Right lobe of liver (tissue), 6 donors: ENCODE data around the gene TEPSIN. TPM values are rescaled to one million over a fixed set of nuclear protein-coding genes. Genes with fewer than 3 reads are reported as not detected.

Experiments used
- ATAC-seq, 4 donors: fragments of 200-7000 bp; cut with Tn5 transposase; one replicate each; pipeline ENCODE4 v1.9.1; 2020; ENCODE audit warnings: mild to moderate bottlenecking in 4 of 4, moderate library complexity in 4 of 4
- DNase-seq, 3 donors: peaks; one replicate each; pipeline ENCODE4 v3.0.0-alpha.2; 2020
- H3K27ac ChIP-seq, 3 donors: fragments of 200-600 bp; one replicate each; pipeline ENCODE4 v1.8.0; 2022
- H3K27me3 ChIP-seq, 2 donors: fragments of 200-600 bp; one replicate each; pipeline ENCODE4 v1.8.0; 2022
- H3K36me3 ChIP-seq, 4 donors: fragments of 200-600 bp; sonication (generic) in 1 of 4; one replicate each; pipeline versions ENCODE4 v1.5.1 to v1.8.0; 2017 to 2022; ENCODE audit warnings: control low read depth in 1 of 4
- H3K4me1 ChIP-seq, 4 donors: fragments of 200-600 bp; sonication (generic) in 1 of 4; one replicate each; pipeline versions ENCODE4 v1.5.1 to v1.8.0; 2017 to 2022; ENCODE audit warnings: control low read depth in 1 of 4
- H3K4me3 ChIP-seq, 3 donors: fragments of 200-600 bp; one replicate each; pipeline ENCODE4 v1.8.0; 2022
- H3K9me3 ChIP-seq, 4 donors: fragments of 200-600 bp; sonication (generic) in 1 of 4; one replicate each; pipeline versions ENCODE4 v1.5.1 to v1.8.0; 2017 to 2022; ENCODE audit warnings: control low read depth in 1 of 4
- POLR2A ChIP-seq: fragments of 450-650 bp; IDR thresholded peaks from one replicate; pipeline ENCODE4 v1.6.1; 2017; ENCODE audit warnings: antibody characterized with exemption, mild to moderate bottlenecking
- WGBS: methylation state at CpG from one replicate; pipeline ENCODE4 v1.1.6; 2018; ENCODE audit warnings: low coverage, low lambda C conversion rate; ENCODE audit not compliant: insufficient coverage; ENCODE audit errors: missing lambda C conversion rate; 5-methylcytosine and 5-hydroxymethylcytosine counted together
- intact Hi-C, 2 donors: fragments of 100-400 bp; cut with DNase I; formaldehyde crosslinking; loops; one replicate each; pipeline versions ENCODE4 v1.11.2 to v1.14.1; 2022
- total RNA-seq, 6 experiments: library from RNA; depleted of rRNA in 2 of 6; stranded (reverse); fragments of >200 nt in 2 of 6; fragmentation: NEBNext Ultra II Directional in 3 of 6; extraction: Animal tissue kit (Norgen Biotek cat#: 25700) in 3 of 6; gene quantifications; one replicate each; pipeline versions ENCODE4 v1.1.0 to v1.2.4, GENCODE V29; 2016 to 2023
- TF ChIP-seq, protein P1 (sequence below), 4 donors: fragments of 200-600 bp in 3 of 4; fragments of 450-650 bp in 1 of 4; IDR thresholded peaks; one replicate each; pipeline versions ENCODE4 v1.5.1 to v1.8.0; 2016 to 2022; ENCODE audit warnings: antibody characterized with exemption in 4 of 4, mild to moderate bottlenecking in 2 of 4
- donor health status: DM: no; HTN: yes; CAD: no.
- donor health status: DM: no; HTN: no; CAD: no.
- donor health status: DM: no; HTN: no; CAD: no.
- donor health status: DM: no; HTN: yes; CAD: no.
- donor health status: DM: no; HTN: yes; CAD: no.

Gene TEPSIN
- total RNA-seq, 6 experiments from 2014 or later, result 11.9 to 27.6 (median 18.1) TPM

DNA sequence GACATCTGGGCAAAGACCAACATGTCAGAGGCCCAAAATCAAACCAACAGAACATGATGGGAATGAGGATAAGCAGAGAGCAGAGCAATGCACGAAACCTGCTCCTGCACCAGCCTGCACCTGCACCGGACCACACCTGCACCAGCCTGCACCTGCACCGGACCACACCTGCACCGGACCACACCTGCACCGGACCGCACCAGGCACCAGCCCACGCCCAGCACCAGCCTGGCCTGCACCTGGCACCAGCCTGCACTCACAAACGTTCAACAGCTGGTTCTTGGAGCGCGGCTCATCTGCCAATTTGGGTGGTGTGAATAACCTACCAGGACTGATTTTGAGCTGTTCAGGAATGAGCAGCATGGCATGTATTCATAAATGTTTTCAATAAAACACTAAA, 34.3 kb downstream of the TEPSIN start:
- H3K9me3 ChIP-seq, result no peaks in the 10 kb centered on the region
- intact Hi-C loops, result no loop called here
- TF ChIP-seq, protein P1, sequence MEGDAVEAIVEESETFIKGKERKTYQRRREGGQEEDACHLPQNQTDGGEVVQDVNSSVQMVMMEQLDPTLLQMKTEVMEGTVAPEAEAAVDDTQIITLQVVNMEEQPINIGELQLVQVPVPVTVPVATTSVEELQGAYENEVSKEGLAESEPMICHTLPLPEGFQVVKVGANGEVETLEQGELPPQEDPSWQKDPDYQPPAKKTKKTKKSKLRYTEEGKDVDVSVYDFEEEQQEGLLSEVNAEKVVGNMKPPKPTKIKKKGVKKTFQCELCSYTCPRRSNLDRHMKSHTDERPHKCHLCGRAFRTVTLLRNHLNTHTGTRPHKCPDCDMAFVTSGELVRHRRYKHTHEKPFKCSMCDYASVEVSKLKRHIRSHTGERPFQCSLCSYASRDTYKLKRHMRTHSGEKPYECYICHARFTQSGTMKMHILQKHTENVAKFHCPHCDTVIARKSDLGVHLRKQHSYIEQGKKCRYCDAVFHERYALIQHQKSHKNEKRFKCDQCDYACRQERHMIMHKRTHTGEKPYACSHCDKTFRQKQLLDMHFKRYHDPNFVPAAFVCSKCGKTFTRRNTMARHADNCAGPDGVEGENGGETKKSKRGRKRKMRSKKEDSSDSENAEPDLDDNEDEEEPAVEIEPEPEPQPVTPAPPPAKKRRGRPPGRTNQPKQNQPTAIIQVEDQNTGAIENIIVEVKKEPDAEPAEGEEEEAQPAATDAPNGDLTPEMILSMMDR (IDR thresholded peaks at IDR 0.05), result no peak
- TF ChIP-seq POLR2A, result no peak
- no peaks in the 10 kb centered on the region for H3K4me1 ChIP-seq
- ATAC-seq (no peak), DNase-seq (no peak)
- H3K27ac ChIP-seq, result no peak overlapping the region
- no peaks in the 10 kb centered on the region for H3K36me3 ChIP-seq
- H3K27me3 ChIP-seq, result no peaks in the 10 kb centered on the region
- no peak overlapping the region for H3K4me3 ChIP-seq
- 76% methylated on average over 5 of the region's 10 CpGs for WGBS

DNA sequence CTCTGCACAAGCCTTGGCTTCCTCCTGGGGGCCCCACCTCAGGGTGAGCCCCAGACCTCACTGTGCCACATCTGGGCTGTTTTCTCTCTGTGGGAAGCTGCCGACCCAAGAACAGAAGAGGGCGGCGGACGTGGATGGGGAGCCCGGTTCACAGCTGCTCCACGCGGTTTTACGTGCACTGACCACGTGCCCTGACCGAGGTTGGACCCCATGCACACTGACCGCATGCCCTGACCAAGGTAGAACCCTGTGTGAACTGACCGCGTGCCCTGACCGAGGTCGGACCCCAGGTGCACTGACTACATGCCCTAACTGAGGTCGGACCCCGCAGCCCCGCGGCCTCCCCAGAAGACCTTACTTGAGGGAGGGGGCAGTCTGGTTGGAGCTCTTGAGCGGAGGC, 35.7 kb downstream of the TEPSIN start:
- Histone ChIP-seq H3K36me3 (no peaks in the 10 kb centered on the region), H3K4me1 (no peaks in the 10 kb centered on the region), H3K27me3 (no peaks in the 10 kb centered on the region), H3K9me3 (no peaks in the 10 kb centered on the region), H3K27ac (no peak overlapping the region), H3K4me3 (no peak overlapping the region)
- TF ChIP-seq, protein P1 (IDR thresholded peaks at IDR 0.05), result no peak
- TF ChIP-seq POLR2A, result no peak
- WGBS, result no CpG with 5 or more reads among the region's 20 CpGs
- intact Hi-C loops, result no loop called here
- ATAC-seq (no peak), DNase-seq (no peak)

DNA sequence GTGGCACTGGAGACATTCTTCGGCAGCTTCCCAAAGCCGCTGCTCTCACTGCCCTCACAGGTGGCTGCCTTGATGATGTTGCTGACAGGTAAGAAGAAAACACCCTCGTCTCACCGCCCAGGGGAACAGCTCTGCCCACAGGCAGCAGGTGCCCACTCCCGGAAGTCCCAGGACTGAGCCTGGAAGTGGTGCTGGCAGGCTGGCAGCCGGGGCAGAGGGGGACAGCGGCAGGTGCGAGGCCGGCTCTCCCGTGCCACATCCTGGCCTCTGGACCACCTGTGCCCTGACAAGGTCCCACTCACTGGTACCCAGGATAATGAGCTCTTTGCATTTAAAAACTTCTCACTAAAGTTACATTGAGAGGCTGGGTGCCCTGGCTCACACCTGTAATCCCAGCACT, 36.5 kb downstream of the TEPSIN start:
- intact Hi-C loops, result no loop called here
- no peak for ATAC-seq
- Histone ChIP-seq H3K4me1 (no peaks in the 10 kb centered on the region), H3K36me3 (no peaks in the 10 kb centered on the region), H3K27ac (no peak overlapping the region), H3K4me3 (no peak overlapping the region), H3K27me3 (no peaks in the 10 kb centered on the region), H3K9me3 (no peaks in the 10 kb centered on the region)
- TF ChIP-seq, protein P1 (IDR thresholded peaks at IDR 0.05), result no peak
- no peak for TF ChIP-seq POLR2A
- no peak for DNase-seq
- 100% methylated on average over 2 of the region's 10 CpGs for WGBS

DNA sequence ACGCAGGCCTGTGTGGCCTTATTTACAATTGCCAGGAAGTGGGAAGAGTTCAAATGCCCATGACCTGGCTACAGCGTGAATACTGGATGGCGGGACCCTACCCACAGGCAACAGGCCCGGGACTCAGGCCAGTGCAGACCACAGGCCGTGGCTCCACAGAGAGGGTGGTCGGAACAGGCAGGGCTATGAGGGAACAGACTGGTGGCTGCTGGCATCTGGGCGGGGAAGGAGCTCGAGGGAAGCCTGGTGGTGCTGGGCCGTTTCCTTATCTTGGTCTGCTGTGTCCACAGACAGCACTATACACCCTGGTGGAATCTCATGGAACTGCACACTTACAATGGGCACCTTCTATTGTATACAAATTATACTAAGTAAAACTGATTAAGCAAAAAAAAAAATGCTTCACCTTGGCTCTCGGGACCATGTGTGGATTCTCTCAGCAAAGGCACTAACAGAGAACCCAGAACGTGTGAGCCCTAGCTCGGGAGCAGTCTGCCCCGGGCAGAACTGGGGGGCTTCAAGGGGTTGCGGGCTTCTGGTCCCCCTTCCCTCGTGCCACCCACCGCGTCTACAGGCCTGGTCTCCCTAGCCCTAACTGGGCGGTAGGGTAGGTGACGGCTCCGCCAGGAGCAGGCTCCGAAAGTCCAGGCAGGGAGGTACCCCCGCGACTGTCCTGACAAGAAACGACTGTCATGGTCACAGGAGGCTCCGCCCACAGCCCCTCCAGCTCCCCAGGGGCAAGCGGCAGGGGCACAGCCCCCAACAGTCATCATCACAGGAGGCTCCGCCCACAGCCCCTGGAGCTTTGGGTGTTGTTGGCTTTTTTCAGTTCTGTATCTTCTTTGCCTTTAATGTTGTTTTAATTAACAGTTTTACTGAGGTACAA, 37.9 kb downstream of the TEPSIN start:
- H3K4me1 ChIP-seq, result no peaks in the 10 kb centered on the region
- DNase-seq, result peak in 1 of 3 donors; percentile 50
- no peak overlapping the region for H3K4me3 ChIP-seq
- TF ChIP-seq, protein P1 (IDR thresholded peaks at IDR 0.05), result peak; percentile 56 to 64 (median 58)
- no peak for TF ChIP-seq POLR2A
- H3K27me3 ChIP-seq, result no peaks in the 10 kb centered on the region
- WGBS, result 41% methylated on average over 6 of the region's 27 CpGs
- intact Hi-C loops, result no loop called here
- no peak overlapping the region for H3K27ac ChIP-seq
- H3K9me3 ChIP-seq, result no peaks in the 10 kb centered on the region
- peak; percentile 76 to 88 (median 85) for ATAC-seq
- H3K36me3 ChIP-seq, result no peaks in the 10 kb centered on the region
